ENCODE measurements around the gene ITGAD.

Gene ITGAD

DNA sequence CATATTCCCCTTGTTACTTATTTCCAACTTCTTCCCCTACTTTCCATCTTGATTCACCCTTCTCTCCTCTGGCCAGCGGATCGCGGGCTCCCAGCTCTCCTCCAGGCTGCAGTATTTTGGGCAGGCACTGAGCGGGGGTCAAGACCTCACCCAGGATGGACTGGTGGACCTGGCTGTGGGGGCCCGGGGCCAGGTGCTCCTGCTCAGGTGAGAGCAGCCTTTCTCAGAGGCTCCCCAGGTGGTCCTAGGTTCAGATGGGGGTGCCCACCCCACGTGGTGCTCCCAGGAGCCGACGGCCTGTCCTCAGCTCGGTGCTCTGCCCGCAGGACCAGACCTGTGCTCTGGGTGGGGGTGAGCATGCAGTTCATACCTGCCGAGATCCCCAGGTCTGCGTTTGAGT lies 22.1 kb upstream of the ITGAD start:
- H3K9me2 ChIP-seq (ENCODE audit: low read depth, low read length): no peaks in the 10 kb centered on the region
- no peaks in the 10 kb centered on the region for H3K9me3 ChIP-seq (ENCODE audit: low read length)
- no peaks in the 10 kb centered on the region for H3F3A ChIP-seq (ENCODE audit: insufficient read depth, low read length)
- H3K4me2 ChIP-seq (ENCODE audit: low read length): no peak overlapping the region
- no peaks in the 10 kb centered on the region for H4K20me1 ChIP-seq (ENCODE audit: insufficient read depth, low read length)
- H2AFZ ChIP-seq (ENCODE audit: low read length): no peak overlapping the region
- H3K79me2 ChIP-seq (ENCODE audit: insufficient read depth, low read length): no peaks in the 10 kb centered on the region
- no peak overlapping the region for H3K9ac ChIP-seq (ENCODE audit: low read length)
- H3K27ac ChIP-seq (ENCODE audit: low read depth, low read length, poor library complexity, severe bottlenecking): no peak overlapping the region
- no peaks in the 10 kb centered on the region for H3K27me3 ChIP-seq (ENCODE audit: insufficient read depth, low read length)
- no peaks in the 10 kb centered on the region for H3K4me1 ChIP-seq (ENCODE audit: insufficient read depth, low read length, severe bottlenecking)
- H3K4me3 ChIP-seq (ENCODE audit: low read depth, low read length, poor library complexity, severe bottlenecking): no peak overlapping the region
- TF ChIP-seq, protein P1, sequence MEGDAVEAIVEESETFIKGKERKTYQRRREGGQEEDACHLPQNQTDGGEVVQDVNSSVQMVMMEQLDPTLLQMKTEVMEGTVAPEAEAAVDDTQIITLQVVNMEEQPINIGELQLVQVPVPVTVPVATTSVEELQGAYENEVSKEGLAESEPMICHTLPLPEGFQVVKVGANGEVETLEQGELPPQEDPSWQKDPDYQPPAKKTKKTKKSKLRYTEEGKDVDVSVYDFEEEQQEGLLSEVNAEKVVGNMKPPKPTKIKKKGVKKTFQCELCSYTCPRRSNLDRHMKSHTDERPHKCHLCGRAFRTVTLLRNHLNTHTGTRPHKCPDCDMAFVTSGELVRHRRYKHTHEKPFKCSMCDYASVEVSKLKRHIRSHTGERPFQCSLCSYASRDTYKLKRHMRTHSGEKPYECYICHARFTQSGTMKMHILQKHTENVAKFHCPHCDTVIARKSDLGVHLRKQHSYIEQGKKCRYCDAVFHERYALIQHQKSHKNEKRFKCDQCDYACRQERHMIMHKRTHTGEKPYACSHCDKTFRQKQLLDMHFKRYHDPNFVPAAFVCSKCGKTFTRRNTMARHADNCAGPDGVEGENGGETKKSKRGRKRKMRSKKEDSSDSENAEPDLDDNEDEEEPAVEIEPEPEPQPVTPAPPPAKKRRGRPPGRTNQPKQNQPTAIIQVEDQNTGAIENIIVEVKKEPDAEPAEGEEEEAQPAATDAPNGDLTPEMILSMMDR (IDR thresholded peaks at IDR 0.05; ENCODE audit: low read length): no peak
- no peak for TF ChIP-seq EZH2 (IDR thresholded peaks at IDR 0.05; ENCODE audit: borderline replicate concordance, low read length)
- H3K36me3 ChIP-seq (ENCODE audit: insufficient read depth, low read length): no peaks in the 10 kb centered on the region

DNA sequence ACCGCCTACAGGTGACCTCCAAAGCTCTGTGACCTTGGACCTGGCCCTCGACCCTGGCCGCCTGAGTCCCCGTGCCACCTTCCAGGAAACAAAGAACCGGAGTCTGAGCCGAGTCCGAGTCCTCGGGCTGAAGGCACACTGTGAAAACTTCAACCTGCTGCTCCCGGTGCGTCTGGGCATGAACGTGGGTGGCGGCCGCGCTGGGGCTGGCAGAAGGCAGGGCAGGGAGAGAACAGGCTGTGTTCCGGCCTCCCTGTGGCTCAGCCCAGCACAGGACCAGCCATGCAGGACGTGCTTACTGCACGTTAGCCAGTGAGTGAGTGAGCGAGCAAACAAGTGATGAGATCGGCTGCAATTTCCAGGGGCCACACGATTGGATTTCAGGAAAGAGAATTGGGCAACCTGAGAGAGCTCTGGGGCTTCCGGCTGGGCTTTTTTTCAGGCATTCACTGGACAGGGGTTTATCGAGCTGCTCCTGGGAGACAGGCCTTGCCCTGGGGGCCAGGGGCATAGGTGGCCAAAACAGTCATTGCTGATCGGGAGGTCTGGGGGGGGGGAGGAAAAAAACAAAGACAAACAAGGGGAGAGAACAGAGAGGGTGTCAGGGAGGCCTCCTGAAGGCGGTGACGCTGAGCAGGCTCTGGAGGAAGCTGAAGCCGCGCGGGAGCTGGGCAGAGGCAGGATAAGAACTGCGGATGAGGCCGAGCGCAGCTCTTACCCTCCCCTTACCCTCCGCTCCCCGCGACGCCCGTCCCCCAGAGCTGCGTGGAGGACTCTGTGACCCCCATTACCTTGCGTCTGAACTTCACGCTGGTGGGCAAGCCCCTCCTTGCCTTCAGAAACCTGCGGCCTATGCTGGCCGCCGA lies 21.3 kb upstream of the ITGAD start:
- H4K20me1 ChIP-seq (ENCODE audit: insufficient read depth, low read length): no peaks in the 10 kb centered on the region
- H3K4me3 ChIP-seq (ENCODE audit: low read depth, low read length, poor library complexity, severe bottlenecking): no peak overlapping the region
- H3K27me3 ChIP-seq (ENCODE audit: insufficient read depth, low read length): no peaks in the 10 kb centered on the region

DNA sequence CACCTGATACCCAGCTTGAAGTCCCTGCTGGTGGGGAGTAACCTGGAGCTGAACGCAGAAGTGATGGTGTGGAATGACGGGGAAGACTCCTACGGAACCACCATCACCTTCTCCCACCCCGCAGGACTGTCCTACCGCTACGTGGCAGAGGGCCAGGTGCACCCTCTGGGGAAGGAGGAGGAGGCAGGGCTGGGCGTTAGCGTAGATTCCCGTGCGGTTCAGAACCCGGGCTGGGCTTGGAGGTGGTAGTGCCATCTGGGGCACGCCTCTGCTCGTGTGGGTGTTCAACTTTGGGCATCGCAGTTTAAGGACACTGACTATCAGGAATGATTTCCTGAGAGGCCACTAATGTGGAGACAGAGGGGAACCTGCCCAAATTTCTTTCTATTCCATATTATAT lies 19.9 kb upstream of the ITGAD start:
- Histone ChIP-seq H3K9me2 (ENCODE audit: low read depth, low read length) (no peaks in the 10 kb centered on the region), H3K27ac (ENCODE audit: low read depth, low read length, poor library complexity, severe bottlenecking) (no peak overlapping the region)
- TF ChIP-seq EZH2 (IDR thresholded peaks at IDR 0.05; ENCODE audit: borderline replicate concordance, low read length): no peak
- TF ChIP-seq, protein P1 (IDR thresholded peaks at IDR 0.05; ENCODE audit: low read length): no peak

More for the DNA sequence above, 21.3 kb upstream of the ITGAD start:
- Histone ChIP-seq H3K4me2 (ENCODE audit: low read length) (no peak overlapping the region), H3K27ac (ENCODE audit: low read depth, low read length, poor library complexity, severe bottlenecking) (no peak overlapping the region), H3K36me3 (ENCODE audit: insufficient read depth, low read length) (no peaks in the 10 kb centered on the region), H3K9me3 (ENCODE audit: low read length) (no peaks in the 10 kb centered on the region), H3K9me2 (ENCODE audit: low read depth, low read length) (no peaks in the 10 kb centered on the region), H3K79me2 (ENCODE audit: insufficient read depth, low read length) (no peaks in the 10 kb centered on the region), H3K4me1 (ENCODE audit: insufficient read depth, low read length, severe bottlenecking) (no peaks in the 10 kb centered on the region), H2AFZ (ENCODE audit: low read length) (no peak overlapping the region), H3F3A (ENCODE audit: insufficient read depth, low read length) (no peaks in the 10 kb centered on the region), H3K9ac (ENCODE audit: low read length) (no peak overlapping the region)
- TF ChIP-seq EZH2 (IDR thresholded peaks at IDR 0.05; ENCODE audit: borderline replicate concordance, low read length): no peak
- TF ChIP-seq, protein P1 (IDR thresholded peaks at IDR 0.05; ENCODE audit: low read length): no peak

More for the DNA sequence above, 19.9 kb upstream of the ITGAD start:
- H3K9ac ChIP-seq (ENCODE audit: low read length): no peak overlapping the region
- no peak overlapping the region for H3K4me3 ChIP-seq (ENCODE audit: low read depth, low read length, poor library complexity, severe bottlenecking)
- H3F3A ChIP-seq (ENCODE audit: insufficient read depth, low read length): no peaks in the 10 kb centered on the region
- no peaks in the 10 kb centered on the region for H3K79me2 ChIP-seq (ENCODE audit: insufficient read depth, low read length)
- no peak overlapping the region for H3K4me2 ChIP-seq (ENCODE audit: low read length)
- no peaks in the 10 kb centered on the region for H3K4me1 ChIP-seq (ENCODE audit: insufficient read depth, low read length, severe bottlenecking)
- H3K9me3 ChIP-seq (ENCODE audit: low read length): no peaks in the 10 kb centered on the region
- no peak overlapping the region for H2AFZ ChIP-seq (ENCODE audit: low read length)
- no peaks in the 10 kb centered on the region for H3K27me3 ChIP-seq (ENCODE audit: insufficient read depth, low read length)
- H4K20me1 ChIP-seq (ENCODE audit: insufficient read depth, low read length): no peaks in the 10 kb centered on the region
- no peaks in the 10 kb centered on the region for H3K36me3 ChIP-seq (ENCODE audit: insufficient read depth, low read length)

All from OCI-LY1 (cell line).